ENCODE data around the gene KMT5C. TPM values are rescaled to one million over a fixed set of nuclear protein-coding genes. Genes with fewer than 3 reads are reported as not detected.

The KMT5C gene
- total RNA-seq, 1 experiment from 2014 or later: 8.9 TPM

GRCh38 chr19:55366790-55367189, 27.1 kb downstream of the KMT5C start:
- DNase-seq (ENCODE audit: low read depth): no peak

- no peak for DNase-seq (ENCODE audit: low read depth)
Observed at GRCh38 chr19:55368106-55368505, 28.4 kb downstream of the KMT5C start.

GRCh38 chr19:55368701-55369563, 29.3 kb downstream of the KMT5C start:
- peak; percentile 69 for DNase-seq (ENCODE audit: low read depth)

GRCh38 chr19:55369653-55370304, 30.1 kb downstream of the KMT5C start:
- DNase-seq (ENCODE audit: low read depth): peak; percentile 83

GRCh38 chr19:55370305-55370988, 30.8 kb downstream of the KMT5C start, which contains the start of gene IL11:
Gene IL11, minus strand, starts transcription at chr19:55370463. Its CDS starts 153 bp downstream, at chr19:55370310.
- DNase-seq (ENCODE audit: low read depth): peak; percentile 86

GRCh38 chr19:55372316-55373081, 32.8 kb downstream of the KMT5C start:
- DNase-seq (ENCODE audit: low read depth): peak; percentile 90

- no peak for DNase-seq (ENCODE audit: low read depth)
Observed at GRCh38 chr19:55373306-55373992, 33.8 kb downstream of the KMT5C start.

DNA sequence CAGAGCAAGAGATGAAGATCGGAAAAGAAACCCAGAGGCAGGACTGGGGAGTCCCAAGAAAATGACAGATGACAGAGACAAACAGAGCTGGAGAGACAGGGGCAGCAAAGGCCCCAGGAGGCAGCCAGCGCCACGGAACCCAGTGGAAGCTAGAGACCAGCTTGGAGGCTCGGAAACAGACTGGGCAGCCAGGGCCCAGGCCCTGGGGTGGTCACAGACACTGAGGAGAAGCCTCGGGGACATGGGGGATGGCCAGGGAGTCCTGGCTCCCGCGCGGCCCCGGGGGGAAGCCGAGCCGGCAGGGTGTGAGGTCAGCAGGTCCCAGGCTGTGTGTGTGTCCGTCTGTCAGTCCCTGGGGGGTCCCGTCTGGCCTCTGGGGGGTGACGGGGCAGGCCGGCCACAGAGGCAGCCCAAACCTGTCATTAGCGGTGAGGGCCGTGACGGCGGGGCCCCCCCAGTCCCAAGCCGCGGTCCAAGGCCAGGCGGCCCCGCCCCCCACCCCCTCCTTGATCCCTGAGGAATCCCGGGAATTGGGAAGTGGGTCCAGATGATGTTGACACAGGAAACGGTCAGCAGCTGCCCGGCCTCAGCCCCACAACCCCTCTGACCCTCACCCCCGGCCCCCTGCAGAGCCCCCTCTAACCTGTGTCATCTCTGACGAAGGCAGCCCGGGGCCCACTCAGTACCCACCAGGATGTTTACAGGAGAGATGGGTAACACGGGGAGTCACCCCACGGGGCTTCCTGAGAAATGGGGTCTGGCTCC, 34.5 kb downstream of the KMT5C start:
- peak; percentile 63 for DNase-seq (ENCODE audit: low read depth)

GRCh38 chr19:55376241-55376933, 36.7 kb downstream of the KMT5C start, which contains the start of gene TMEM190:
Gene TMEM190, plus strand, starts transcription at chr19:55376826. Its CDS starts 28 bp downstream, at chr19:55376854.
- no peak for DNase-seq (ENCODE audit: low read depth)

GRCh38 chr19:55377356-55378131, 37.9 kb downstream of the KMT5C start:
- no peak for DNase-seq (ENCODE audit: low read depth)

- DNase-seq (ENCODE audit: low read depth): no peak
Observed at GRCh38 chr19:55379174-55379573, 39.5 kb downstream of the KMT5C start.

DNA sequence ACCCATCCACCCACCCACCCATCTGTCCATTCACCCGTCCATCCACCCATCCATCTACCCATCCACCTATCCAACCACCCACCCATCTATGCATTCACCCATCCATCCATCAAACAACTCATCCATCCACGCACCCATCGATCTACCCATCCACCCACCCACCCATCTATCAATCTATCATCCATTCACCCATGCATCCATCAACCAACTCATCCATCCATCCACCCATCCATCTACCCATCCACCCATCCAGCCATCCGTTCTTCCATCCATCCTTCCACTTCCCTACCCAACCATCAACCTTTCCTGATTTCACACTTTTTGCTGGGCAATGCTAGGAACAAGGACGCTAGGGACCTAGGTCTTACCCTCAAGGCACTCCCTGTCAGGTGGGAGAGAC, 42.3 kb downstream of the KMT5C start:
- no peak for DNase-seq (ENCODE audit: low read depth)

GRCh38 chr19:55382522-55383054, 42.9 kb downstream of the KMT5C start:
- DNase-seq (ENCODE audit: low read depth): no peak

GRCh38 chr19:55383279-55384130, 43.8 kb downstream of the KMT5C start:
- DNase-seq (ENCODE audit: low read depth): peak; percentile 82

DNA sequence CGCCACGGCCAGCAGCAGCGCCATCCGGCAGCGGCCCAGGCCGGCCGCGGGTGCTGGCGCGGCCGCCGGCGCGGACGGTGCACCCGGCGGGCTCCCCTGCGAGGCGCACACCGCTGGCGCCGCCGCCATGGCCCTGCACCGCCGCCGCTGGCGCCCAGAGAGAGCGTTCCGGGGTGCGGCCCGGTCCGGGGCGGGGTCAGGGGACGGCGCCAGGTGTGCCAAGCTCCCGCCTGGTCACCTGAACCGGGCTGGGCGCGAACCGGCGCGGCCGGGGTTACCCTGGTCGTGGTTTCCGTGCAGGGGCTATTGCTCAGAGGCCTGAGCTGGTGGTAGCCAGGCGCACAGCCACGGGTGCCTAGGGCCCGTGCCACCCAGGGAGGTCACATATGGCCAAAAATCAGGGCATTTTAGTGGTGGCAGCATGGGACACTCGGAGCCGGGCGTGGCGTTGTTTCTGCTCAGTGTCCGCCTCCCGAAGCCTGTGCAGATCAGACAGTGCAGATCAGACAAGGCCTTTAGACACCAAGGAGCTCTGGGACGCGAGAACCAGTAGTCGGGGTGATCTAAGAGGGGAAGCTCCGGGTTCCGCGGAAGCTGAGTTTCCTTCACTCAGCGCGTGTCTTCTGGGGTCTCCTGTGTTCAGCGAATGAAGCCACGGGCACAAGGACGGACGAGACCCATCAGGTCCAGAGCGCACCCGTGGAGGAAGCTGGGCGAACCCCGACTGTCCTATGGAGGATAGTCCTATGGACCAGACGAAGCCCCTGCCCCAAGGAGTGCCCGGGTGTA, 44.6 kb downstream of the KMT5C start, which contains the start of gene TMEM238:
TSS of gene TMEM238 (minus strand) at position 162 of the 789 bp plus-strand sequence. CDS start at position 129, 33 bp downstream.
- no peak for DNase-seq (ENCODE audit: low read depth)

GRCh38 chr19:55384920-55385723, 45.4 kb downstream of the KMT5C start:
- peak; percentile 97 for DNase-seq (ENCODE audit: low read depth)

Measured in Daoy (cell line).